HFFc6 (cell line): ENCODE data around the gene HOXB8. TPM values are rescaled to one million over a fixed set of nuclear protein-coding genes. Genes with fewer than 3 reads are reported as not detected.

ENCODE experiments used
- DNase-seq: peaks from one replicate; pipeline ENCODE4 v3.0.0-alpha.2; 2018
- H3K27ac Mint-ChIP-seq: 2 replicates; pipeline ENCODE4 v1.8.0; 2020; ENCODE audit warnings: mild to moderate bottlenecking, mixed read lengths
- H3K27me3 Mint-ChIP-seq: 2 replicates; pipeline ENCODE4 v1.8.0; 2021; ENCODE audit warnings: mild to moderate bottlenecking, moderate library complexity, mixed read lengths; ENCODE audit not compliant: insufficient read depth
- H3K36me3 Mint-ChIP-seq: 2 replicates; pipeline ENCODE4 v1.8.0; 2021; ENCODE audit warnings: low read depth, mixed read lengths
- H3K4me1 Mint-ChIP-seq: 2 replicates; pipeline ENCODE4 v1.8.0; 2020; ENCODE audit warnings: low read depth, mixed read lengths
- H3K4me3 Mint-ChIP-seq: 2 replicates; pipeline ENCODE4 v1.8.0; 2020; ENCODE audit warnings: mild to moderate bottlenecking, moderate library complexity, mixed read lengths
- H3K9me3 Mint-ChIP-seq: 2 replicates; pipeline ENCODE4 v1.8.0; 2020; ENCODE audit warnings: mild to moderate bottlenecking, mixed read lengths
- CTCF ChIP-seq: fragments of 200-600 bp; sonication (generic); IDR thresholded peaks from 2 replicates; pipeline ENCODE4 v1.5.0; 2021; ENCODE audit warnings: antibody characterized with exemption, mild to moderate bottlenecking
- total RNA-seq, 6 experiments: library from RNA; stranded (reverse); fragmentation: NEBNext Ultra II Directional; extraction: Animal tissue kit (Norgen Biotek cat#: 25700); gene quantifications; 2 replicates in 1 of 6; 3 replicates in 5 of 6; pipeline ENCODE4 v1.2.3, GENCODE V29; 2021

The HOXB8 gene
- total RNA-seq, 6 experiments from 2014 or later, result not detected

GRCh38 chr17:48609759-48610281 is 5.3 kb downstream of the HOXB8 start:
- Mint-ChIP-seq H3K36me3 (no peaks in the 10 kb centered on the region), H3K4me1 (peaks cover 14% of the 10 kb centered on the region), H3K9me3 (no peaks in the 10 kb centered on the region), H3K27ac (no peak overlapping the region), H3K4me3 (no peak overlapping the region), H3K27me3 (peaks cover 80% of the 10 kb centered on the region)
- TF ChIP-seq CTCF, result no peak
- no peak for DNase-seq

DNA sequence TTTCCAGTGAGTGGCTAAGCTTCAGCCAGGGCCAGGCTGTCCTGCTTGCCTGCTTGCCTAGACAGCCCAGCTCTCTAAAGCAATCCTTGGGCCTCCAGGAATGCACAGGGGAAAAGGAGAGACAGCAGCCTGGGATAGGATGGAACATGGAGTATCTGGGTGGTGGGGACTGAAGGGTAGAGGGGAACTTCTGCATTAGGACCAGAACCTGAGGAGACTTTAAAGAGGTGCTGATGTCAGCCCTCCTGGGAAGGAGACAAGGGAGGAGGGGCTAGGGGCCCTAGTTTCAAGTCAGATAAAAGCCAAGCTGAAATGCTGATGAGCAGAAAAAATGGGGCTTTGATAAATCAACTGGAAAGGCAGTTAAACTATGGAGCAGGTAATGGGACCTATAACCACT is 6.1 kb downstream of the HOXB8 start:
- no peak for DNase-seq
- Mint-ChIP-seq H3K9me3 (no peaks in the 10 kb centered on the region), H3K27me3 (peaks cover 83% of the 10 kb centered on the region), H3K27ac (no peak overlapping the region), H3K4me3 (no peak overlapping the region), H3K4me1 (peaks cover 21% of the 10 kb centered on the region), H3K36me3 (no peaks in the 10 kb centered on the region)
- TF ChIP-seq CTCF, result no peak

- H3K27me3 Mint-ChIP-seq, result peaks cover 82% of the 10 kb centered on the region
- H3K4me1 Mint-ChIP-seq, result peaks cover 21% of the 10 kb centered on the region
- H3K27ac Mint-ChIP-seq, result no peak overlapping the region
- H3K9me3 Mint-ChIP-seq, result no peaks in the 10 kb centered on the region
- H3K36me3 Mint-ChIP-seq, result no peaks in the 10 kb centered on the region
- TF ChIP-seq CTCF, result no peak
- H3K4me3 Mint-ChIP-seq, result no peak overlapping the region
- DNase-seq, result no peak
These were observed 6.6 kb downstream of the HOXB8 start for GRCh38 chr17:48608494-48608834.

DNA sequence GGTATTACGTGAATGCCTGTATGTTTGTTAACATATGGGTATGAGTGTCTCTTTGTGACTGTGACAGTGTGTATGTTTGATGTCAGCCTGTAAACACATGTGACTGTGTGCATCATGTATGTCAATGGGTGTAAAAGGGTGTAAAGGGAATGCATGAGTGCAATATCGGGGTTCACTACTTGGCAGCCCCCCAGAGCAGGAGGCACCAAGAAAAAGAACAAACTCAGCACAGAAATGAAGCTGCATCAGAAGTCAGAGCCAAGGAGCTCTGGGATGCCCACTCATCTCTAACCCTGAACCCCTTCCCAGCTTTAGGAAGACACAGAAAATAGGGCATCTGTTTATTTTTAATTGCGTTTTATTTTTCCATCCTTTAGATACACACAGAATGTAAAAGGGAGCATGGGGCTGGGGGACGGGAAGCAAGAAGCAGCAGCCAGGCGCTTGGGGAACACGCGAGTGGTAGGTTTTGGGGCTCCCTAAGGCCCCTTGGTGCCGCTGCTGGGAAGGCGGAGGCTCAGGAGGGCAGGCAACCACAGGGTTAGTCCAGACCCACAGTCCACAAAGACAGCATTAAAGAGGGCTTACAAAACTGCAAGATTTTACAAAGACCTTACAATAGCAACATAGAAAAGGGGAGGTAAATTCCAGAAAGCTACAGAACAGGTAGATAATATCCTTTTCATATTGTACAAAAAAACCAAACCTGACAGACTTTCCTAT is 8.0 kb downstream of the HOXB8 start:
- no peak for TF ChIP-seq CTCF
- Mint-ChIP-seq H3K4me1 (peaks cover 15% of the 10 kb centered on the region; the same call in 1 of the 2 replicates), H3K4me3 (no peak overlapping the region), H3K36me3 (no peaks in the 10 kb centered on the region), H3K27me3 (peaks cover 87% of the 10 kb centered on the region), H3K9me3 (no peaks in the 10 kb centered on the region), H3K27ac (no peak overlapping the region)
- DNase-seq, result no peak

DNA sequence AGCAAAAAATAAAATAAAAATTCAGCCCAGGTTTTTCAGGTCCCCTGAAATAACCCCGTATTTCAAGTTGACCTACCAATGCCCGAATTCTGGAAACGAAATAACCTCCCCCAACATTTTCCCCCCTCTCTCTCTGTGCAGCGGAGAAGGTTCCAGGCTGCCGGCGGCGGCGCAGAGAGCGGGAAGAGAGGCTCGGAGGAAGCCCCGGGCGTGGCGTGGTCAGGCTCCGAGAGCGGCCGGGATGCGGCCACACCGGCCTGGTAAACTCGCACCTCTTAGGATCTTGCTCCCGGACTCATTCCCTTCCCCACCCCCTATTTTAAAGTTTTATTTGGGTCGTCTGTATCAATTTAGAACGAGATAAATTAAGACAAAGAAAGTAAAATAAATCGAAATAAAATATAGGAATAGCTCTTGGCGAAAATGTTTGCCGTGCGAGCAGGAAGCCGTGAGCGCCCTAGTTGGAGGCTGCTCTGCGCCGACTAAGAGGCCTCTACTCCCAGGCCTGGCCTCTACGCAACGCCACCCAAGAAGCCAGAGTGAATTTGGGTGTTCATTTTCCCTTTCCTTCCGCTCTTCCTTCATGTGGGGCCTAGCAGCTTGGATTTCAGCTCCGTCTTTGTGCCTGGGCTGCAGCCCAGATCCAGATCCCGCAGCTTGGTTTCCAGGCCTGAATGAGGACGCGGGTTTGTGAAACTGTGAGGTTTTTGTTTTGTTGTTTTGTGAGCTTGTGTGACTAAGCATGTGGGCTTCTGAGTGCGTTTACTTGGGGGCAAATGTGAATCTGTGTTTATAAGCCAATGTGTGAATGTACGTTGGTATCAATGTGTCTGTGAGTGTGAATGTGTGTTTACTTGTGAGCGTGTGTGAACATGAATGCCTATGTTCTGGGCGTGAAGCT is 8.9 kb downstream of the HOXB8 start:
- Mint-ChIP-seq H3K4me1 (peaks cover 15% of the 10 kb centered on the region; the same call in 1 of the 2 replicates), H3K9me3 (no peaks in the 10 kb centered on the region), H3K4me3 (no peak overlapping the region), H3K27ac (no peak overlapping the region), H3K27me3 (peaks cover 90% of the 10 kb centered on the region), H3K36me3 (no peaks in the 10 kb centered on the region)
- TF ChIP-seq CTCF, result no peak
- no peak for DNase-seq
